ENCODE results near the gene CHCHD6. TPM values are rescaled to one million over a fixed set of nuclear protein-coding genes. Genes with fewer than 3 reads are reported as not detected.

Gene CHCHD6
- total RNA-seq, 1 donor from 2014 or later, result 30.2 TPM

- no peak overlapping the region for H3K4me3 Mint-ChIP-seq (ENCODE audit: low read depth)
- peak overlapping the region; percentile 50 for H3K27ac Mint-ChIP-seq
- H3K27me3 Mint-ChIP-seq, result peaks cover 4% of the 10 kb centered on the region
- DNase-seq (ENCODE audit: low spot score, unreplicated experiment), result no peak
- H3K36me3 Mint-ChIP-seq (ENCODE audit: insufficient read depth), result peaks cover 13% of the 10 kb centered on the region
- TF ChIP-seq CTCF (IDR thresholded peaks at IDR 0.05; ENCODE audit: unreplicated experiment), result no peak
- peaks cover 44% of the 10 kb centered on the region for H3K4me1 Mint-ChIP-seq (ENCODE audit: low read depth)
- H3K9me3 Mint-ChIP-seq (ENCODE audit: low read depth), result peaks cover 10% of the 10 kb centered on the region
These were observed 218.4 kb downstream of the CHCHD6 start for GRCh38 chr3:126922466-126922865.

GRCh38 chr3:126923423-126923822 is 219.4 kb downstream of the CHCHD6 start:
- peaks cover 7% of the 10 kb centered on the region for H3K36me3 Mint-ChIP-seq (ENCODE audit: insufficient read depth)
- no peak for TF ChIP-seq CTCF (IDR thresholded peaks at IDR 0.05; ENCODE audit: unreplicated experiment)

GRCh38 chr3:126923895-126924294 is 219.9 kb downstream of the CHCHD6 start:
- Mint-ChIP-seq H3K4me3 (ENCODE audit: low read depth) (no peak overlapping the region), H3K36me3 (ENCODE audit: insufficient read depth) (peaks cover 6% of the 10 kb centered on the region), H3K4me1 (ENCODE audit: low read depth) (peaks cover 46% of the 10 kb centered on the region), H3K9me3 (ENCODE audit: low read depth) (peaks cover 7% of the 10 kb centered on the region), H3K27ac (no peak overlapping the region), H3K27me3 (peaks cover 4% of the 10 kb centered on the region)
- TF ChIP-seq CTCF (IDR thresholded peaks at IDR 0.05; ENCODE audit: unreplicated experiment), result no peak
- no peak for DNase-seq (ENCODE audit: low spot score, unreplicated experiment)

More at GRCh38 chr3:126923423-126923822, 219.4 kb downstream of the CHCHD6 start:
- Mint-ChIP-seq H3K27me3 (peaks cover 4% of the 10 kb centered on the region), H3K27ac (no peak overlapping the region), H3K9me3 (ENCODE audit: low read depth) (peaks cover 9% of the 10 kb centered on the region), H3K4me1 (ENCODE audit: low read depth) (peaks cover 45% of the 10 kb centered on the region), H3K4me3 (ENCODE audit: low read depth) (no peak overlapping the region)
- no peak for DNase-seq (ENCODE audit: low spot score, unreplicated experiment)

- no peak overlapping the region for H3K27ac Mint-ChIP-seq
- no peak for DNase-seq (ENCODE audit: low spot score, unreplicated experiment)
- no peak overlapping the region for H3K4me3 Mint-ChIP-seq (ENCODE audit: low read depth)
- H3K9me3 Mint-ChIP-seq (ENCODE audit: low read depth), result peaks cover 7% of the 10 kb centered on the region
- no peak for TF ChIP-seq CTCF (IDR thresholded peaks at IDR 0.05; ENCODE audit: unreplicated experiment)
- peaks cover 46% of the 10 kb centered on the region for H3K4me1 Mint-ChIP-seq (ENCODE audit: low read depth)
- H3K27me3 Mint-ChIP-seq, result peaks cover 4% of the 10 kb centered on the region
- H3K36me3 Mint-ChIP-seq (ENCODE audit: insufficient read depth), result peaks cover 6% of the 10 kb centered on the region
These were observed 220.4 kb downstream of the CHCHD6 start for GRCh38 chr3:126924458-126924857.

GRCh38 chr3:126925411-126926171 is 221.6 kb downstream of the CHCHD6 start:
- Mint-ChIP-seq H3K27ac (no peak overlapping the region), H3K27me3 (peaks cover 10% of the 10 kb centered on the region), H3K4me1 (ENCODE audit: low read depth) (peaks cover 44% of the 10 kb centered on the region), H3K36me3 (ENCODE audit: insufficient read depth) (no peaks in the 10 kb centered on the region), H3K9me3 (ENCODE audit: low read depth) (no peaks in the 10 kb centered on the region), H3K4me3 (ENCODE audit: low read depth) (no peak overlapping the region)
- DNase-seq (ENCODE audit: low spot score, unreplicated experiment), result no peak
- TF ChIP-seq CTCF (IDR thresholded peaks at IDR 0.05; ENCODE audit: unreplicated experiment), result no peak
